NCI-H748 (cell line): ENCODE measurements around the gene C2orf92.
A peak's percentile ranks its signal among the peaks of the same experiment; 100 is the strongest.

Experiments used
- DNase-seq: peaks from one replicate; lab custom pipeline; 2025; ENCODE audit not compliant: unreplicated experiment; lab: John Stamatoyannopoulos, UW

The C2orf92 gene

GRCh38 chr2:97726261-97727064 is 57.0 kb downstream of the C2orf92 start:
- no peak for DNase-seq

GRCh38 chr2:97727296-97727695 is 57.8 kb downstream of the C2orf92 start:
- DNase-seq, result no peak

GRCh38 chr2:97728091-97728731 is 58.7 kb downstream of the C2orf92 start:
- DNase-seq, result peak; percentile 13

GRCh38 chr2:97730245-97730644 is 60.7 kb downstream of the C2orf92 start:
- DNase-seq, result no peak

GRCh38 chr2:97731274-97732020 is 61.9 kb downstream of the C2orf92 start:
- DNase-seq, result no peak

GRCh38 chr2:97732436-97733340 is 63.2 kb downstream of the C2orf92 start:
- DNase-seq, result no peak

GRCh38 chr2:97733341-97734035 is 64.0 kb downstream of the C2orf92 start:
- no peak for DNase-seq

GRCh38 chr2:97734061-97735051 is 64.8 kb downstream of the C2orf92 start:
- no peak for DNase-seq

GRCh38 chr2:97735161-97735561 is 65.6 kb downstream of the C2orf92 start:
- no peak for DNase-seq

GRCh38 chr2:97736185-97736584 is 66.7 kb downstream of the C2orf92 start:
- no peak for DNase-seq

GRCh38 chr2:97736608-97737330 is 67.3 kb downstream of the C2orf92 start:
- DNase-seq, result no peak

GRCh38 chr2:97737421-97738178 is 68.1 kb downstream of the C2orf92 start:
- DNase-seq, result no peak

- no peak for DNase-seq
Measured at GRCh38 chr2:97738179-97739019, 68.9 kb downstream of the C2orf92 start.

GRCh38 chr2:97739020-97739892 is 69.7 kb downstream of the C2orf92 start:
- DNase-seq, result no peak

GRCh38 chr2:97739893-97740245 is 70.4 kb downstream of the C2orf92 start:
- DNase-seq, result no peak
